ENCODE results near the gene PDE6A. TPM values are rescaled to one million over a fixed set of nuclear protein-coding genes. Genes with fewer than 3 reads are reported as not detected.
"Not testable (repeated sequence)": the region's sequence is repeated elsewhere in the genome, so short reads cannot be mapped to it uniquely, and the experiment has no call there.

PDE6A gene
- polyA plus RNA-seq, 1 donor, result 0.06 TPM

- no peak for DNase-seq (ENCODE audit: low read depth)
Observed at GRCh38 chr5:149895416-149896345, 48.9 kb downstream of the PDE6A start.

DNA sequence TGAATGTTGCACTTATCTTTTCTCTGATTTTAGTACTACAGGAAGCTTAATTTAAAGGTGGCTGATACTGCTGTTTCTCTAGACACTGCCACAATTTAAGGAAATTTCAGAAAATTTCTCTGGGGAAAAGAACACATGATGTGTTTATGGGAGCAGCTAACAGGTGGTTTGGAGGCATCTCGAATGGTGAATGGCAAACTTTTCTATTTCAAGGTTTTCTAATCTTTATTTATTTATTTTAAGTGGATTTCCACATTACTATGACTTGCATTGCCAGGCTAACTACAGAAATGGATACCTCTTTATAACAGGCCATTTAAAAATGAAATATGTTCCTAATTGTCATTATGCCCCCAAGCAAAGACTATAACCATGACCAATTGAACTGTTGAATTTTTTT, 50.4 kb downstream of the PDE6A start:
- DNase-seq (ENCODE audit: low read depth), result no peak

DNA sequence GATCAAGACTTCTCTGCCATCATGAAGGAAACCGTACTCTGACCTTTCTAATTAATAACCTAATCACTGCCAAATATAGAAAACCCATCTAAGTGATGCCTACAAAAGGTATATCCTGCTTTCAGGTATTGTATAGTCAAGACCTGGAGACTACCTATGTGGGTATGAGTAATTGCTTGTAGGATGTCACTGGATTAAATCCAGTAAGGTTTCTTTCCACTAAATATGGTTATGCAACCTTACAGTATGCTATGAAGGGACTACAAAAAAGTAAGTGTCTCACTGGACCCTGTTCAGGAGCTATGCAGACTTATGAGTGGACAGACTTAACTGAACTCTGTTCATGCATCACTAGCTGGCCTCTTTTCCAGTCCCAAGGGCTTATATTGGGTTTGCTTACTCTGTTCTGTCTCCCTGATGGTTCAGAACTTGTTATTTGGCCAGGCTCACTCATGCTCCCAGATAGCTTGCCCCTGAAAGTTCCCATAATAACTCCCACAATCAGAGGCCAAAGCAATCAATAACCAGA, 51.1 kb downstream of the PDE6A start:
- DNase-seq (ENCODE audit: low read depth), result no peak

DNA sequence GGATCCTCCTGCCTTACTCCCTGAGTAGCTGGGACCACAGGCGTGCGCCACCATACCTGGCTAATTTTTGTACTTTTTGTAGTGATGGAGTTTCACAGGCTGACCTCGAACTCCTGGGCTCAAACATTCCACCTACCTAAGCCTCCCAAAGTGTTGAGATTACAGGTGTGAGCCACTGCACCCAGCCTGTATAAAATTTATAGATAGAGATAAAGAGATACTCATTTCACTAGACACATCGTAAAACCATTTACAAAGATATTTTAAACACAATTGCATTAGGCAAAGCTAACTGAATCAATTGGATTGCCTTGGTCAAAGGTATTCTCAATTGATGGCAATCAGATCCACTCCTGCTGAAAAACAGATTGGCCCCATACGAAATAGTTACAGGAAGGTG, 52.0 kb downstream of the PDE6A start:
- no peak for DNase-seq (ENCODE audit: low read depth)

- DNase-seq (ENCODE audit: low read depth), result no peak
Observed at GRCh38 chr5:149888280-149888679, 56.3 kb downstream of the PDE6A start.

GRCh38 chr5:149887622-149888183, 56.9 kb downstream of the PDE6A start:
- no peak for DNase-seq (ENCODE audit: low read depth)

GRCh38 chr5:149886692-149887470, 57.7 kb downstream of the PDE6A start:
- DNase-seq (ENCODE audit: low read depth), result no peak

GRCh38 chr5:149886060-149886459, 58.5 kb downstream of the PDE6A start:
- no peak for DNase-seq (ENCODE audit: low read depth)

DNA sequence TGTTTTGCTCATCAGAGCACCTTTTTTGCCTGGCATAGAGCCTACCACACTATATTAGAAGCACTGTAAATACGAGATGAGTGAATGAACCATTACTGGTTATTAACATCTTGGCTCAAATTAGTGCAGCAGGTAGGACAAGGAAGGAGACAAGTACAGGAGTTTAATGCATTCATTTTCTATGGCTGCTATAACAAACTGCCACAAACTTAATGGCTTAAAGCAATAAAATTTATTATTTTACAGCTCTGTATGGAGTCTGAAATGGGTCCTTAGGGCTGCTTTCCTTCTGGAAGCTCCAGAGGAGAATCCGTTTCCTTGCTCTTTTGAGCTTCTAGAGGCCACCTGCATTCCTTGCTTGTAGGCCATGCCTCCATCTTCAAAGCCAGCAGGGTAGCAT, 59.1 kb downstream of the PDE6A start:
- no peak for DNase-seq (ENCODE audit: low read depth)

DNA sequence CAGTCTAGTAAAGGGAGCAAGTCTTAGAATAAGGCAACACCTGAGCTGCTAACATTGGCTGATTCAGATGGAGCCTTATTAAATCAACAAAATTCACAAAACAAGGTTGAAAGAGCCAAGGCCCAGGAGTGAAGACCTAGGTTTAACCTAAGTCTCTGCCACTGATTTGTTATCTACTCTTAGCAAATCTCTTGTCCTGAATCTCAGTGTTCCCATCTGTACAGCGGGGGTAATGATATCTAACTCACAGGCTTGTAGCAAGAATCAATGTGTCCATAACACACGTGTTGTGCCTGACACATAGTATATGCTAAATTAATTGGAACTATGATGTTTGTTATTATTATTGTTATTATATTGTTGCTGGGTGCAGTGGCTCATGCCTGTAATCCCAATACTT, 61.0 kb downstream of the PDE6A start:
- DNase-seq (ENCODE audit: low read depth), result no peak

DNA sequence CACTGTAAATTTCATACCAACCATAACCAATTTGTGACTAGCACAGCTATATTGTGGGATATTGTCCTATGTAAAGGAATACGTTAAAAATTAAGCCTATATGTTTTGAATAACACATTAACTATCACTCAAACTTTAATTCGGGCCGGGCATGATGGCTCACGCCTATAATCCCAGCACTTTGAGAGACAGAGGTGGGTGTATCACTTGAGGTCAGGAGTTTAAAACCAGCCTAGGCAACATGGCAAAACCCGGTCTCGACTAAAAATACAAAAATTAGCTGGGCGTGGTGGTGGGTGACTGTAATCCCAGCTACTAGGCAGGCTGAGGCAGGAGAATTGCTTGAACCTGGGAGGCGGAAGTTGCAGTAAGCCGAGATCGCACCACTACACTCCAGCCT, 62.0 kb downstream of the PDE6A start:
- DNase-seq (ENCODE audit: low read depth), result not testable (repeated sequence)

- no peak for DNase-seq (ENCODE audit: low read depth)
Observed at GRCh38 chr5:149881874-149882273, 62.7 kb downstream of the PDE6A start.

DNA sequence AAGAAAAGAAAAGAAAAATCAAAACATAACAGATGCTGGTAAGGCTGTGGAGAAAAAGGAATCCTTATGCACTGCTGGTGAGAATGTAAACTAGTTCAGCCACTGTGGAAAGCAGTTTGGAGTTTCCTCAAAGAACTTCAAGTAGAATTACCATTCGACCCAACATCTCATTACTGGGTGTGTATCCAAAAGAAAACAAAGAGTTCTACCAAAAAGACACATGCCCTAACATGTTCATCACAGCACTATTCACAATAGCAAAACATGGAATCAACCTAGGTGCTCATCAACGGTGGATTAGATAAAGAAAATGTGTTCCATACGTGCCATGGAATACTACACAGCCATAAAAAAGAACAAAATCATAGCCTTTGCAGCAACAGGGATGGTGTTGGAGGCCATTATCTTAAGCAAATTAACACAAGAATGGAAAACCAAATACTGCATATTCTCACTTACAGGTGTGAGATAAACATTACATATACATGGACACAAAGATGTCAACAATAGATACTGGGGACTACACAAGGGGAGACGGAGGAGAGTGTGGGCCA, 63.4 kb downstream of the PDE6A start:
- no peak for DNase-seq (ENCODE audit: low read depth)

DNA sequence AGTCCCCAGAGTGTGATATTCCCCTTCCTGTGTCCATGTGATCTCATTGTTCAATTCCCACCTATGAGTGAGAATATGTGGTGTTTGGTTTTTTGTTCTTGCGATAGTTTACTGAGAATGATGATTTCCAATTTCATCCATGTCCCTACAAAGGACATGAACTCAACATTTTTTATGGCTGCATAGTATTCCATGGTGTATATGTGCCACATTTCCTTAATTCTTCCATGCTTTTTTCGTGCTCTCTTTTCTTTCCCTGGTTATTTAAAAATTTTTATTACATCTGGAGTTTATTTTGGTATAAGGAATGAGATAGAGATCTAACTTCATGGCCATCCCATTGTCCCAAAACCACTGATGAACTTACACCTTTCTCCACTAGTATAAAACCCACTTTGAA, 65.0 kb downstream of the PDE6A start:
- not testable (repeated sequence) for DNase-seq (ENCODE audit: low read depth)

GRCh38 chr5:149878371-149878770, 66.2 kb downstream of the PDE6A start:
- DNase-seq (ENCODE audit: low read depth), result no peak

- no peak for DNase-seq (ENCODE audit: low read depth)
Observed at GRCh38 chr5:149873896-149874295, 70.7 kb downstream of the PDE6A start.

GRCh38 chr5:149872351-149873040, 72.1 kb downstream of the PDE6A start:
- no peak for DNase-seq (ENCODE audit: low read depth)

- no peak for DNase-seq (ENCODE audit: low read depth)
Observed at GRCh38 chr5:149871471-149871870, 73.1 kb downstream of the PDE6A start.

- no peak for DNase-seq (ENCODE audit: low read depth)
Observed at GRCh38 chr5:149870697-149871096, 73.9 kb downstream of the PDE6A start.

DNA sequence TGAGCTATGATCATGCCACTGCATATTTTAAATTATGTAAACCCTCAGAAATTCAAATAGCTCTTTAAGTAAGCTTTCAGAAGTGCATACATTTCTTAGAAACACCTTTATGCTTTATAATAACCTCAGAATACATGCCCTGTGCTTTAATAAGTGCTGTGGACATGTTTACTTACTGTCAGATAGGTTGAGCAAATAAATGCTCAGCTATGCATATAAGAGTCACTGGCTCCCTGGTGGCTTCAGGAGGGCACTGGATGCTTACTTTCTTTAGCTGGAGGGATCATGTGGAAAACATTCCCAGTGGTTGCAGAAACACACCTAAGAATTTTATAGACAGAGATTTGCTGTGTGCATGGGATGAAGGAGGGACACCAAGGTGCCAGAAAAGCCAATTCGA, 74.4 kb downstream of the PDE6A start:
- DNase-seq (ENCODE audit: low read depth), result no peak

GRCh38 chr5:149869411-149869821, 75.2 kb downstream of the PDE6A start:
- DNase-seq (ENCODE audit: low read depth), result no peak
